C4-2B (cell line): ENCODE results near the gene TLE3.

ENCODE experiments used
- ZFX ChIP-seq: fragments of 450-650 bp; IDR thresholded peaks from 2 replicates; pipeline ENCODE4 v1.6.1; 2017
- TF ChIP-seq, protein P1 (sequence below): fragments of 450-650 bp; conservative IDR thresholded peaks from 2 replicates; pipeline ENCODE4 v1.5.1; 2017; ENCODE audit warnings: mild to moderate bottlenecking

DNA sequence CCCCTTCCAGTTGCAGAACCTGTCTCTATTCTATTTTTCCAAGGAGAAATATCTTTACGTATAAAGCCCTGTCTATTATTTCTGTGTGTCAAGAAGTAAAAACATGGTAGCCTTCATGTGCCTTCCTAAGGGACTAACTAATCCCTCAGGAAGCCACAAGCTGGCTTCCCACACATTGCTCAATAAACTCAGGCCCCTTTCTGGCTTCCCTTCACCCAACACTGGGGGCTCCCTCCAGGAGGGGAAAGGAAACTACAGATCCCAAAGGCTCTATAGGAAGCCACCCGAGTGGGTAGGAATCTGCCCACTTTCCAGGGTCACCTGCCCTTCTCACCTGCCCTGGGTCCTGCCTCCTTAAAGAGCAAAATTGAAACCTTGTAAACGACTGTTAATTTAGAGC lies 4.6 kb downstream of the TLE3 start:
- TF ChIP-seq, protein P1, sequence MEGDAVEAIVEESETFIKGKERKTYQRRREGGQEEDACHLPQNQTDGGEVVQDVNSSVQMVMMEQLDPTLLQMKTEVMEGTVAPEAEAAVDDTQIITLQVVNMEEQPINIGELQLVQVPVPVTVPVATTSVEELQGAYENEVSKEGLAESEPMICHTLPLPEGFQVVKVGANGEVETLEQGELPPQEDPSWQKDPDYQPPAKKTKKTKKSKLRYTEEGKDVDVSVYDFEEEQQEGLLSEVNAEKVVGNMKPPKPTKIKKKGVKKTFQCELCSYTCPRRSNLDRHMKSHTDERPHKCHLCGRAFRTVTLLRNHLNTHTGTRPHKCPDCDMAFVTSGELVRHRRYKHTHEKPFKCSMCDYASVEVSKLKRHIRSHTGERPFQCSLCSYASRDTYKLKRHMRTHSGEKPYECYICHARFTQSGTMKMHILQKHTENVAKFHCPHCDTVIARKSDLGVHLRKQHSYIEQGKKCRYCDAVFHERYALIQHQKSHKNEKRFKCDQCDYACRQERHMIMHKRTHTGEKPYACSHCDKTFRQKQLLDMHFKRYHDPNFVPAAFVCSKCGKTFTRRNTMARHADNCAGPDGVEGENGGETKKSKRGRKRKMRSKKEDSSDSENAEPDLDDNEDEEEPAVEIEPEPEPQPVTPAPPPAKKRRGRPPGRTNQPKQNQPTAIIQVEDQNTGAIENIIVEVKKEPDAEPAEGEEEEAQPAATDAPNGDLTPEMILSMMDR: no peak
- no peak for TF ChIP-seq ZFX
